ENCODE results near the gene ARID3A.
A peak's percentile ranks its signal among the peaks of the same experiment; 100 is the strongest.
"Not testable (repeated sequence)": the region's sequence is repeated elsewhere in the genome, so short reads cannot be mapped to it uniquely, and the experiment has no call there.

ARID3A gene

GRCh38 chr19:925526-926322 is at the start of gene ARID3A:
Gene ARID3A (plus strand): TSS chr19:926035. CDS start chr19:929529, 3,494 bp downstream.
- DNase-seq = peak; percentile 79

- no peak for DNase-seq
These were observed 49.7 kb upstream of the ARID3A start for GRCh38 chr19:876089-876488.

- DNase-seq = no peak
These were observed 49.0 kb upstream of the ARID3A start for GRCh38 chr19:876780-877314.

GRCh38 chr19:877992-878660 is 47.7 kb upstream of the ARID3A start:
- not testable (repeated sequence) for DNase-seq

- not testable (repeated sequence) for DNase-seq
These were observed 46.9 kb upstream of the ARID3A start for GRCh38 chr19:878751-879561.

- DNase-seq = no peak
These were observed 46.0 kb upstream of the ARID3A start for GRCh38 chr19:879711-880438.

- no peak for DNase-seq
These were observed 44.3 kb upstream of the ARID3A start for GRCh38 chr19:881385-882071.

- no peak for DNase-seq
These were observed 42.9 kb upstream of the ARID3A start for GRCh38 chr19:882871-883497.

- DNase-seq = no peak
These were observed 42.1 kb upstream of the ARID3A start for GRCh38 chr19:883661-884211.

- no peak for DNase-seq
These were observed 41.2 kb upstream of the ARID3A start for GRCh38 chr19:884420-885211.

- no peak for DNase-seq
These were observed 40.2 kb upstream of the ARID3A start for GRCh38 chr19:885536-886224.

- DNase-seq = no peak
These were observed 38.8 kb upstream of the ARID3A start for GRCh38 chr19:887072-887471.

- DNase-seq = no peak
These were observed 38.2 kb upstream of the ARID3A start for GRCh38 chr19:887599-887998.

GRCh38 chr19:888581-889385 is 37.1 kb upstream of the ARID3A start:
- DNase-seq = no peak

- no peak for DNase-seq
These were observed 36.1 kb upstream of the ARID3A start for GRCh38 chr19:889662-890295.

- no peak for DNase-seq
These were observed 35.0 kb upstream of the ARID3A start for GRCh38 chr19:890831-891230.

- DNase-seq = not testable (repeated sequence)
These were observed 34.2 kb upstream of the ARID3A start for GRCh38 chr19:891421-892200.

All from NCI-H1105 treated with DMSO at 0.1 percent for 48 hours (cell line).